ENCODE measurements around the gene GOLPH3.
"Not testable (repeated sequence)": the region's sequence is repeated elsewhere in the genome, so short reads cannot be mapped to it uniquely, and the experiment has no call there.

Gene GOLPH3

GRCh38 chr5:32098291-32098690, 75.8 kb downstream of the GOLPH3 start:
- DNase-seq: no peak

GRCh38 chr5:32096891-32097595, 77.1 kb downstream of the GOLPH3 start:
- no peak for DNase-seq

- DNase-seq: peak; percentile 58
Observed at GRCh38 chr5:32095261-32095671, 78.9 kb downstream of the GOLPH3 start.

GRCh38 chr5:32094691-32095090, 79.4 kb downstream of the GOLPH3 start:
- DNase-seq: no peak

- peak; percentile 76 for DNase-seq
Observed at GRCh38 chr5:32092938-32093812, 80.9 kb downstream of the GOLPH3 start.

GRCh38 chr5:32090755-32091128, 83.4 kb downstream of the GOLPH3 start:
- no peak for DNase-seq

DNA sequence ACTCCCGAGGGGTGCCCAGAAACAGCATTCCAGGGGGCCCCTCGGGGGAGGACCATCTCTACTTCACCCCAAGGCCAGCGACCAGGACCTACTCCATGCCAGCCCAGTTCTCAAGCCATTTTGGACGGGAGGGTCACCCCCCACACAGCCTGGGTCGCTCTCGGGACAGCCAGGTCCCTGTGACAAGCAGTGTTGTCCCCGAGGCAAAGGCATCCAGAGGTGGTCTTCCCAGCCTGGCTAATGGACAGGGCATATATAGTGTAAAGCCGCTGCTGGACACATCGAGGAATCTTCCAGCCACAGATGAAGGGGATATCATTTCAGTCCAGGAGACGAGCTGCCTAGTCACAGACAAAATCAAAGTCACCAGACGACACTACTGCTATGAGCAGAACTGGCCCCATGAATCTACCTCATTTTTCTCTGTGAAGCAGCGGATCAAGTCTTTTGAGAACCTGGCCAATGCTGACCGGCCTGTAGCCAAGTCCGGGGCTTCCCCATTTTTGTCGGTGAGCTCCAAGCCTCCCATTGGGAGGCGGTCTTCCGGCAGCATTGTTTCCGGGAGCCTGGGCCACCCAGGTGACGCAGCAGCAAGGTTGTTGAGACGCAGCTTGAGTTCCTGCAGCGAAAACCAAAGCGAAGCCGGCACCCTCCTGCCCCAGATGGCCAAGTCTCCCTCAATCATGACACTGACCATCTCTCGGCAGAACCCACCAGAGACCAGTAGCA, 83.9 kb downstream of the GOLPH3 start:
- no peak for DNase-seq

- no peak for DNase-seq
Observed at GRCh38 chr5:32089146-32090000, 84.7 kb downstream of the GOLPH3 start.

GRCh38 chr5:32088214-32088613, 85.9 kb downstream of the GOLPH3 start:
- DNase-seq: no peak

DNA sequence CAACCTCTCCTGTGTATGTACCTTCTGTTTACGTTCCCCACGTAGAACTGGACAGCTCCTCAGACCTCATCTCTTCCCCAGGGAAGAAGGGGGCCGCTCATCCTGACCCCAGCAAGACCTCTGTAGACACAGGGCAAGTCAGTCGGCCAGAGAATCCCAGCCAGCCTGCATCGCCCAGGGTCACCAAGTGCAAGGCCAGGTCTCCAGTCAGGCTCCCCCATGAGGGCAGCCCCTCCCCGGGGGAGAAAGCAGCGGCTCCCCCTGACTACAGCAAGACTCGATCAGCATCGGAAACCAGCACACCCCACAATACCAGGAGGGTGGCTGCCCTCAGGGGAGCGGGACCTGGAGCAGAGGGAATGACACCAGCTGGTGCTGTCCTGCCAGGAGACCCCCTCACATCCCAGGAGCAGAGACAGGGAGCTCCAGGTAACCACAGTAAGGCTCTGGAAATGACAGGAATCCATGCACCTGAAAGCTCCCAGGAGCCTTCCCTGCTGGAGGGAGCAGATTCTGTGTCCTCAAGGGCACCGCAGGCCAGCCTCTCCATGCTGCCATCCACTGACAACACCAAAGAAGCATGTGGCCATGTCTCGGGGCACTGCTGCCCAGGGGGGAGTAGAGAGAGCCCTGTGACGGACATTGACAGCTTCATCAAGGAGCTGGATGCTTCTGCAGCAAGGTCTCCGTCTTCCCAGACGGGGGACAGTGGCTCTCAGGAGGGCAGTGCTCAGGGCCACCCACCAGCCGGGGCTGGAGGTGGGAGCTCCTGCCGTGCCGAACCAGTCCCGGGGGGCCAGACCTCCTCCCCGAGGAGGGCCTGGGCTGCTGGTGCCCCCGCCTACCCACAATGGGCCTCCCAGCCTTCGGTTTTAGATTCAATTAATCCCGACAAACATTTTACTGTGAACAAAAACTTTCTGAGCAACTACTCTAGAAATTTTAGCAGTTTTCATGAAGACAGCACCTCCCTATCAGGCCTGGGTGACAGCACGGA, 86.7 kb downstream of the GOLPH3 start:
- DNase-seq: no peak

- no peak for DNase-seq
Observed at GRCh38 chr5:32083981-32084430, 90.1 kb downstream of the GOLPH3 start.

- DNase-seq: no peak
Observed at GRCh38 chr5:32082701-32083100, 91.4 kb downstream of the GOLPH3 start.

DNA sequence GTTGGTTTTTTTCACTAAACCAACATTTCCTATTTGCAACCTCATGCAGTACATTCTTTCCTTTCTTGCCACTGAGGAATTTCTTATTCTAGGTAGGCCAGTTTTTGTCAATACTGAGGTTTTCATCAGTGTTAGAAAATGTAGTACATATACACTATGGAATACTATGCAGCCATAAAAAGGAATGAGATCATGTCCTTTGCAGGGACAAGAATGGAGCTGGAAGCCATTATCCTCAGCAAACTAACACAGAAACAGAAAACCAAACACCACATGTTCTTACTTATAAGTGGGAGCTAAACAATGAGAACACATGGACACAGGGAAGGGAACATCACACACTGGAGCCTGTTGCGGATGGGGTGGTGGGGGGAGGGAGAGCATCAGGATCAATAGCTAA, 93.6 kb downstream of the GOLPH3 start:
- not testable (repeated sequence) for DNase-seq

- DNase-seq: not testable (repeated sequence)
Observed at GRCh38 chr5:32078855-32079254, 95.3 kb downstream of the GOLPH3 start.

GRCh38 chr5:32076699-32077695, 97.1 kb downstream of the GOLPH3 start:
- peak; percentile 75 for DNase-seq
